Stimulated activated CD4-positive, alpha-beta T cell treated with anti-CD3 and anti-CD28 coated beads, TNF-alpha, amount 100 ng/mL, for 1 hour (primary cell): ENCODE data around the gene RAB33A.
A peak's percentile ranks its signal among the peaks of the same experiment; 100 is the strongest.

Experiments used
- DNase-seq, 3 donors: peaks; one replicate each; pipeline ENCODE4 v3.0.0-alpha.2; 2020; ENCODE audit warnings: low read depth in 3 of 3, low spot score in 1 of 3

Gene RAB33A

DNA sequence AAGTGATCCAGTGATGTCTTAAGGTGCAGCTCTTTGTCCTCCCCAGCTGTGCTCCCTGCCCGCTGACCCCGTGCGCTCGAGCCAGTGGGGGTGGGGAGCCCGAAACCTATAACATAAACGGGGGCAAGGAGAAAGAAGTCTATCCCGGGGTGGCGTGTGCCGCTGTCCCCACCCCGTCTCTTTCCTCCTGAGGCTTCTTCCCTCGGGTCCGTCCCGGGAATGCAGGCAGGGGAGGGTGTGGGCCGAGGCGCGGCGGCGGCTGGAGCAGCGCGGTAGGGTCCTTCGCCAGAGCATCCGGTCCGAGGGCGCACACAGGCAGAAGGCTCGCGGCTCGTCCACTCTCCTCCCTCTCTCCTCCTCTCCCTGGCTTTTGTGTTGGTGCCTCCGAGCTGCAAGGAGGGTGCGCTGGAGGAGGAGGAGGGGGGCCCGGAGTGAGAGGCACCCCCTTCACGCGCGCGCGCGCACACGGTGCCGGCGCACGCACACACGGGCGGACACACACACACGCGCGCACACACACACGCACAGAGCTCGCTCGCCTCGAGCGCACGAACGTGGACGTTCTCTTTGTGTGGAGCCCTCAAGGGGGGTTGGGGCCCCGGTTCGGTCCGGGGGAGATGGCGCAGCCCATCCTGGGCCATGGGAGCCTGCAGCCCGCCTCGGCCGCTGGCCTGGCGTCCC lies at the start of gene RAB33A:
Gene RAB33A, plus strand, starts transcription at position 517 of the 681 bp plus-strand sequence. Its CDS starts 101 bp downstream, at position 618.
- no peak for DNase-seq

DNA sequence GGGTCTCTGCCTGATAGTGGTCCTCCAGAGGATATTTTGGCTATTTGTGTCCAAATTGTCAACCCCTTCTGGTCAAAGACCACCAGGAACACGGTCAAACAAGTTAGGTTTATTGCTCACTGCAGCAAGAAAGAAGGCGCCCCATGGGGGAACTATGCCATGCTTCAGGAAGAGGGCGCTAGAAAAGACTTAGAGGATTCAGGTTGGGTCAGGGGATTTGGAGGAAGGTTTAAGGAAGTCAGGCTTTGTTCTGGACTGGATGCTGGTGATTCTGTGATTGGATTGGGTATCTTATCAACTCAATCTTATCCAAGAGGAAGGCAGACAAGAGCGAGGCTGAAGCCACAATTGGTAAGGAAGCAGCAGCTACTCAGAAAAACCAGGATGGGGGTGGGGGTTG lies 47.2 kb upstream of the RAB33A start:
- no peak for DNase-seq

DNA sequence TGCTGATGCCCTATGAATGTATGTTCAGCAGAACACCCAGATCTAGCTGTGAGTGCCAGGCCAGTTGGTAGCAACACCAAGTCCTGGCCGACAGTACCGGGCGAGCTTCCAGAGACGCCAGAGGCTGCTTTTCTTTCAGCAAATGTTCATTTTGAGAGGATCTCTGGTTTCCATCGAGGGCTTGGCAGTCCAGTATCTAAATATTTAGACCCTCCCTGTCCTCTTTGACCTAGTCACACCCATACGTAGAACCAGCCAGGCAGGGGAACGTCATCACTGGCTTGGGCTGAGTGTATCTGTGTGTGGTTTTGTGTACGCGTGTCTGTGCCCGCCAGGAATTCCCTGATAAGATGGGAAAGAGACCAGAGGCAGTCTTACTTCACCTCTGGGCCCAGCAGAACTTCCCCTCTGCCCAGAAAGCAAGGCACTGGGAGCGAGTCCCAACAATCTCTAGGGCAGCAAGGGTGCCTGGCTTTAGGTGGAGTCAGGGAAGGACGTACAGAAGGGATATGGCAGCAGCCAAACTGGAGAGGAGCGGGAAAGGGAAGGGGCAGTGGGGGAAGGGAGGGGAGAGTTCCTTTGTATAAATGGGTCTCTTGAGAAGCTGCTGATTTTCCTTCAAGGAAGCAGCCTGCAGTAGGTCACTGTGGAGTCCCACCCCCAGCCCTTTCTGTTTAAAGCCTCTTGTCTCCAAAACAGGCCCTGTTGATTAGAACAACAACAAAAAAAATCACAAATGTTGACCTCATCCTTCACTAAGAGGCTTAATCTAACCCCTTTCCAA lies 46.5 kb upstream of the RAB33A start:
- no peak for DNase-seq

DNA sequence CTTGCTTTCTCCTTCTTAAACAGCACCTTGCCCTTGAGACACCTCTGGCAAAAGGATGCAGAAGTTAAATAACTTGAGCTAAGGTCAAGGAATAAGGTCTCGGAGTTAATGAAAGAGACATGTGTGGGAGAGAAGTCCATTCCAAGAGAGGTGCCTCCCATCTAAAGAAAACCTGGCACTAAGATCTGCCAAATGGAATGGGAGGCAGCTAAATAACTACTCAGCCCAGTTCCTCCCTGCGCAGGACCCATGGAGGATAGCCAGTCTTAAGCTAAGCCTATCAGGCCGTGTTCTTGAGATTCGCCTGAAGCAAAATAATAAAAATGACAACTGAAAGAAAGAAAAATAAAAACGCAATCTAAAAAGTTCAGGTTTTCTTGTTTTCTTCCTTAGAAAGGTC lies 40.8 kb upstream of the RAB33A start:
- DNase-seq: no peak

DNA sequence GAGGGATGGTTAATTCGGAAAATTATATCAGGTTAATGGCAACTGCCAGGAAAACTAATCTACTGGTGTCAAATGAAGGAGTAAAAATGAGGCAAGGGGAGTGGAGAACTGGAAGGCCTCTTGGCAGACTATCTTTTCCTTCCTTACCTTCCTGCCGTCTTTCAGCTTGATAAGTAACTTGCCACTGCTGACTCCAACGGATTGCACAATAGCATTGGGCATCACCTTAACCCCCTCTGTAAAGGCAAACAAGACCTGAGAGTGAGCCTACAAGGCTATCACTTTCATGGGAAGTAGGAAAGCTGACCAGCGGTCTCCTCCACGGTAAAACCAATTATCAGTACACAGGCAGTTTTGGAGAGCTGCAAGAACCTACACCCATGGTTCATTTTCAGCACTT lies 35.3 kb upstream of the RAB33A start:
- no peak for DNase-seq

DNA sequence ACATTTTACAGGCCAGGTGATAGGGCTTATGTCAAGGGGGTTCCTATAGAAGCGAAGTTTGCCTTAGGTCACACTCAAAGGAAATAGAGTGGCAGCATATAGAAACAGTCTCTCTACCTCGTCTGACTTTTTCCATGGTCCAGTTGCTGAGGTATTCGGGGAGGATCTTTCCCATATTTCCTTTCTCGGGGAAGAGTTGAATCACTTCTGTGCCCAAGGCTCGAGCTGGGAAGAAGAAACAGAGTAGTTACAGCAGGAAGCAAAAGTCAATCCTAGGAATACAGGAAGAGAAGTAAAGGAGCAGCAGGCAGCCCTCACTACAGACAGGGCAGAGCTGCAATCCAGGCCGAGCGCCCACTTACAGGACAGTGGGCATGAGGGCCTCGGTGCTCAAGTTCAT lies 34.8 kb upstream of the RAB33A start:
- no peak for DNase-seq

DNA sequence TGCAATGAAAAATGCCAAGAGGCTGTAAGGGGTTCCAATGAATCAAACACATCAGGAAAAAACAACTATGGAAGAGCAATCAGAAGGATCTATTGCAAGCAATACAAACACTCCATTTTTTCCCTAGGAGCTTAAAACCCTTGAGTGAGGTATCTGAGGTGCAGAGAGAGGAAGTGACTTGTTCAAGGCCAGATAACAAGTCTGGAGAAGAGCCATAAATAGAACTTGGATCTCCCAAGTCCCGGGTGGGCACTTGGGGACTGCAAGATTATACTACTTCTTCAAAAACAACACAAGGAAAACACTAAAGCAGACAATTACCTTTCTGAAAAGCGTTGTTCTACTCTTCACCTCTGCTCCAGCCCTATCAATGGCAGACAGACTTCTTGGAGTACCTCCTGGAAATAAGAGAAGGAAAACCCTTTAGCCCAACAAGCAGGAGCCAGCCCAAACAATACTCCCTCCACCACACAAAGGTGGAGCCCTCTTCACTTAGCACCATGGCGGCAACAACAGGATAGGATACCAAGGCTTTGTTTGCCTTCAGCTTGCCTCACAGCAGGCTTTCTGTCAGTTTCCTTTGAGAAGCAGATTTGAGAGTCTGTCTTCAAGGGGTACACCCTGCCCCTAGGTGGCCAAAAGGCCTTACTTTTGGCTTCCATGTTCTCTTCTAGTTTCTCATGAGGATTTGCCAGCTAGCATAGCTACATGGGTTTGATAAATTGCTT lies 32.1 kb upstream of the RAB33A start:
- DNase-seq: no peak

DNA sequence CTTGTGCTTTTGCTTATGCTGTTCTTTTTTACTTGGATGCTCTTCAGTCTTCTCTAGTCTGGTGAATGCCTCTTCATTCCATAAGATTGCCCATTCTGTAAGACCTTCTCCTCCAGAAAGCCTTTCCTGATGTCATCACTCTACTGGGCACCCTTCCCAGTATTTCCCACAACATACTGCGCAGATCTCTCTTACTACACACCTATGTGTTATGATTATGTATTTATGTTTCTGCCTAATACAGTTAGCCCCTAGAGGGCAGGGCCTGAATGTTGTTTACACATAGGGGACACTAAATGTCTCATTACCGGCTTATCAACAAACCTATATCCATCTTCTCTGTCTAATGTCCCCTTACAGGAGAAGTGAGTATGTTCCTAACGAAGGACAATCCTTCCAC lies 27.3 kb upstream of the RAB33A start:
- no peak for DNase-seq

DNA sequence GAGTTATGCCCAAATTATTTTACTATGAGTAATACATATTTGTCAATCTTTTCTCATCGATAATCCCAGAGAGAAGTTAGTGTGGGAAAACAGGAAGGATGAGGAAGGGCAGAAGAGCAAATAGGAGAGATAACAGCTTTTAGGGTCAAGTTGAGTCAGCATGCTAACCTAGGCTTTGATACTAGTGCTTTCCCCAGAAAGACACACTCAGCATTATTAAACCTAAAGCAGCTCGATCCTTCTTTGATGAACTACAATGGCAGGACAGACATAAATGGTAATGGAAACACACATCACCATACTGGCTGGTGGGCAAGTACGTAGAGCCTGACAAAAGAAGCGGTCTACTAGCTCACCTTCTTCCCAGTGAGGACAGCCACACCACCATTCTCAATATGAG lies 26.6 kb upstream of the RAB33A start:
- no peak for DNase-seq

DNA sequence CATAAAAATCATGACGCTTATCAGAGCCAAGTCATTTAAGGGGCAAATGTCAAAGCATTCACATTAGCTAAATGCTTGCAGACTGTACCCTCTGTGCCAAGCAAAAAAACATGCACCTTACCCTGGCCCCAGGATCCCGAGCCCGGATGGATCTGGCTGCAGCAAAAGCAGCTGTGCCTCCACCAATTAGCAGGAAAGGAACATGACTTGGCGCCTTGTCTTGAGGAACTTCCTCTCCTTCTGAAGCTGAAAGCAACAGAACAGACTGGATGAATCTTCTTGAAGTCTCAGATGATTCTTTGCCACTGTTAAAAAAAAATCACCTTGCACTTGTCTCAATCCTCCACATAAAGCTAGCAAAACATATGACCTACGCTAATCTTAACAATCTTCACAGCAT lies 24.1 kb upstream of the RAB33A start:
- DNase-seq: no peak

DNA sequence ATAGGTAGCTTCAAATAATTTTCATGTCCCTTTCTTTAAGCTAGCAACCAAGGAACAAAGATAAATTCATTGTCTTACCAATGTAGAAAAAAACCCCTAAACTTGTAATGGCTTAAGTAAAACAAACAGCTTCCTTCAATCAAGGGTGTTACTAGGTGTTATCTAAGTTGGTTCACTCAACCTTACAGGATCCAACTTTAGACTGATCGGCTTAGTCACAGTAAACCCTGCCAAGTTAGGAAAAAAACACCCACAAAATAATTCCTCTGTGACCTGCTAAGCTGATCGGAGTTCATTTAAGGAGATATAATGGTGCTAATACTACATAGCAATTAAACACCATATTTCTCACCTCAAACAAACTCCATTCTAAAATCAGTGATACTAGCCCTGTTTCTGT lies 16.2 kb upstream of the RAB33A start:
- no peak for DNase-seq

DNA sequence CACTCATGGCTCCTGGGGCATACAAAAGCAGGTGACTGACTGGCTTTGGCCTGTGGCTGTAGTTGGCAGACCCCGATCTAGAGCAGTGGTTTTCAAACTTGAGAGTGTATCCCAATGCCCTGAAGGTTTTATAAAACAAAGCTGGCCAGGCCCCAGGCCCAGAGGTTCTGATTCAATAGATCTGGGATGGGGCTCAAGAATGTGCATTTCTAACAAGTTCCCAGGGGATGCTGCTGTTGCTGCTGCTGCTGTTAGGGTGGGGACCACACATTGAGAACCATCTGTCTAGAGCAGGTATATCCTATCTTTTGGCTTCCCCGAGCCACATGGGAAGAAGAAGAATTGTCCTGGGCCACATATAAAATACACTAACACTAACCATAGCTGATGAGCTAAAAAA lies 13.5 kb upstream of the RAB33A start:
- DNase-seq: no peak

DNA sequence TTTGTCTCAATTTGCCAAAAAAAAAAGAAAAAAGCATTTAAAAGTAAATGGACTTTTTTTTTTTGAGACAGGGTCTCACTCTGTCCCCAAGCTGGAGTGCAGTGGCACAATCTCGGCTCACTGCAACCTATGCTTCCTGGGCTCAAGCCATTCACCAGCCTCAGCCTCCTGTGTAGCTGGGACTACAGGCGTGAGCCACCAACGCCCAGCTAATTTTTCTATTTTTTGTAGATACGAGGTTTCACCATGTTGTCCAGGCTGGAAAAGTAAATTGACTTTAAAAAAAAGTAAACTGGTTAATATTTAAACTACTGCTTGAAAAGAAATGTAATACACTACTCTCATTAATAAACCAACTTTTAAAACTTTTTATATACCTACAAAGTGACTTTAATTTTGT lies 12.0 kb upstream of the RAB33A start:
- DNase-seq: no peak

DNA sequence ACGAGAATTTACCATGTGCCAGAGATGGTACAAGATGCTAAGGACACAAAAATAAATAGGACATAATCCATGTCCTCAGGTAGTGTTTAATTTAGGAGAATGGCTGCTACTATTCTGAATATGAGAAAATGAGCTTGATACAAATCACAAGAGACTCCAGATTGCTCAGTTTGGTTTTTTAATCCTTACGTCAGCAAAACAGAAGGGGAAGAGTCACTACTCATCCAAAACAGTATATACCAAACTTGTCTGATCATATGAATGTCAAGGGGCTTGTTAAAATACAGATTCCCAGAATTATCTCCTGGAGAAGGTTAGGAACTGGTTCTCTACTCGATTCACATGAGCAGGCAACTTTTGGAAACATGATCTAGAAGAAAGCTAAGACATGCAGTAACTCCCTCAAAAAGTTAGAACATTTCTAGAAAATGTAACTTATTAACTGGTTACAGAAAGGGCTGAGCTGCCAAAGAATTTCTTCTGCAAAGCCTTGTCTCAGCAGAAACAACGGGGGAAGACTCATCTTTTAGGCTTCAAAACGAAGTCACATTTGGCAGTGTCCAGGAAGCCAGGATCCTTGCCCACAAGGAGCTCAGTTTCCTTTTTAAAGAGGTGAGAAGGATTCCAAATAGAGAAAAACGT lies 9.5 kb upstream of the RAB33A start:
- DNase-seq: no peak

DNA sequence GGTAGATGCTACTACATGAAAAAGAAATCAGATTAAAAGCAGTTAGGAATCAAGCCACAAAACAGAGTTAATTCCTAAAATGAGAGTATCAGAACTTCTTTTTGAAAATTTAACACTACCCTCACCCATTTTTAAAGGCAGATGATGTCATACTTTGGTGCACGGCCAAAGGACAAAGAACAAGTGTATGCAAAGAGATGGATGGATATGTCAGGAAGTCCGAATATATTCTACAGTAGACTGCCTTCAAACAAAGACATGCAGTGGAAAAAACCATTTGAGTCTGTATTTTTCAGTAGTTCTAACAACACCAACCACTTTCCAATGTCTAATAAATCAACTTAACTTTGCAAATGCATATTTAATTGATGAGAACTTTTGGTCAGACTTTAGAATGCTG lies 8.4 kb upstream of the RAB33A start:
- no peak for DNase-seq

DNA sequence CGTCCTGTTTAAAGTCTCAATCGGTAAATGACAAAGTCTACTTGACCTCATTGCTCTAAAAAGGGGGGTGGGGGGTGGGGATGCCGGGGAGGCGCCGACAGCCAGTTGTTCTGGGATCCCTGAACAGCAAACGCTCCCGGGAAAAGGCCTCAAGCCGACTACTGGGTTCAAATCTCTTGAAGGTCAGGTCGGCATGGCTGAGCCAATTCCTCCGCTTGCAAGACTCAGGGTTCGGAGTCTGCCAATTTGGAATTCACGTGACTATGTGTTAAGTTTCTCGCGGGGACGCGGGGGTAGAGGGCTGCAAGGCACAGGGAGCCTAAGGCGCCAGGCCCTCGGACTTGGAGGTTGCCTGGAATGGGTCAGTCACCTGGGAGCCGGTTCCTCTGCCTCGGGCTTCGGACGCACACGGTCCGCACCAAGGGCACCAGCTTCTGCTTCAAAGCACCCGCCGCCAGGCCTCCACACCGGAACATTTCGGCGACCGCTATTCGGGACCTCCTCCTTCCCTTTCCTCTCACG lies 6.5 kb upstream of the RAB33A start:
- DNase-seq: no peak

DNA sequence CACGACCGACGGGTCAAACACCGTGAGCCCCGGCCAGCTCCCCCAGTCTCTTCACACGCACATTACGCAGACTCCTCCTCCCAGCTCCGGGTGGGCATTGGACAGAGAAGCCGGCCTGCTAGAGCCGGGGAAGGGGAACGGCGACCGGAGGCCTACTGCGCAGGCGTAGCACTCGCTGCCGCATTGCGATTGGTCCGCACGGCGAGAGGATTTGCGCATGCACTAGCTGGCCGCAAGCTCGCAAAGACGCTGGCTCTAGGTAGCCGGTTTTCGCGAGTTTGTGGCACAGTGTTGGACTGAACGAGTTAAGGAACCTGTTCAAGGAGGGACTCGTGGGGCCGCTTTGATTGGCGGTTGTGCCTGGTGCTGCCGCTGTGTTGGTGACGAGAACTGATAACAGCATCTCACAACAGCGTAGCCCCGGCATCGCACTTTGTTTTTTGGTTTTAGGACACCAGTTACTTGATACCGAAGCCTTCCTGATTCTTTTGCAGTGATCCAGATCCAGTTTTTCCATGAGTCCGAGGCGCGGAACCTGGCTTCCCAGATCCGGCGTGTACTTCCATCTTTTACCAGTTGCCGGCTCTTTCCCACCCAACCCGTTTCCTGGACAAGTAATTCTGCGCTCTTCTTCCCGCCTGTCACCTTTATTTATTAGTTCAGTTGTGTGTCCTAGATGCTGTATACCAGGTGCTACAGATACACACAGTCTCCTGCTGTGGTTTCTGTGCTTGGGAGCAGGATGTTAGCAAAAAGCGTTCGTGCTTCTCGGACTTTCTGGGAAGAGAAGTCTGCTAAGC lies 5.9 kb upstream of the RAB33A start, which contains the start of gene AIFM1:
Gene AIFM1, minus strand, starts transcription at position 139 of the 800 bp plus-strand sequence. CDS start 185 bp downstream, outside the sequence.
- peak; percentile 62 to 63 (median 62) for DNase-seq

DNA sequence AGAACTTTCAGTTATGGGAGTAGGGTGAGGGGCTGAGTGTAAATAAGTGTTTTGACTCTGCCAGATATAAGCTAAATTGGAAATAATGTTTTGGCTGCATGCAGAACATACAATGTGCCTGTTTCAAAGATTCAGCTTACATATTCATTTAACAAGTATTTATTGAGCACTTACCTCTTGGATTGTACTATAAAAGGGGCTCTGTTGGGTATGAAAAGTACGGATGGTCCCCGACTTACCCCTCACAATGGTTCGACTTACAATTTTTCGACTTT lies 5.3 kb upstream of the RAB33A start:
- DNase-seq: no peak

DNA sequence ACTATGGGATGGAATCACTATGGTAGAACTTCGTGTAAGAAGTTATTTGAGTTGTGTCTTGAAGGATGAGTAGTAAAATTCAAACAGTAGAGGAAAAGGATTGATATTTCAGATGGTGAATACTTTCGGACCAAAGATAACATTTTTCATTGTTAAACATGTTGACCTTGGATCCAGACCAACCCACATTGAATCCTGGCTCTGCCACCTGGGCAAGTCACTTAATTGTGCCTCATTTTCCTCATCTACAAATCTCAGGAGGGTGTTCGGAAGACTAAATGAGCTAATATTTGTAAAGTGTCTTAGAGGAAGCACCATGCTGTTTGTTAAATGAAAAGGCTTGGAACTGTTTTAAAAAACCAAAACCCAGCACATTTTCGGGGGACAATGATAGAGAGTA lies 4.7 kb upstream of the RAB33A start:
- no peak for DNase-seq

DNA sequence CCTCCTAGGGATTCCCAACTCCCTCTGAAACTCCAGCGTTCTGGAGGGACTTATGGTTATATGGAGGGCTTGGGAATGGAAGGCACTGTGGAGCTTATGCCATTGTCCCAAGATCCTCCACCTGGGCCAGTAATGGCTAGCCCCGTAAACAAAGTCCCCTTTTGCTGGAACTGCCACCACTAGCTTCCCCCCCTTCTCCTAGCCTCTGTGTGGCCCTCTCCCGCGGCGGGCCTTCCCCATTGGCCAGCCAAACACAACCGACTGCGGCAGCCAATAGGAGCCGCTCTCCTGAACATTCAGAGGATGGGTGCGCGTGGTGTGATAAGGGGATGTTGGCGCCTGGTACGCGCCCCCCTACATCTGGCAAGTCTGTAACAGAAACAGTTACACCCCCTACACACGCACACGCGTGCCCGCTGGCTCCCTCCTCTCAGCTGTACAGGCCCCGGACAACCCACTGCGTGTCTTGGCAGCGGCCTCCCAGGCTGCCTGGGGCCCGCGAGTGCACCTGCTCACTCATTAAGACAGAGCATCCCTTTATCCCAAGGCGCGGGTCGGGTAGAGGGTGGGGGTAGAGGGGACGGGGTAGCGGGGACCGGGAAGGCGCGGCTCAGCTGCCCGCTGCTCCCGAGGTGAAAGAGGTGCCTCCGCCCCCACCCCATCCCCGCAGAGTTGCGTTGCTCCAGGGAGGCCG lies 863 bp upstream of the RAB33A start:
- DNase-seq: peak in 1 of 3 donors; percentile 39
